HG03280 (cell line): Measurements from ENCODE around the gene ETF1.

Source experiments
- ATAC-seq: cut with Tn5 transposase; IDR thresholded peaks from one replicate; pipeline ENCODE4 v1.9.1; 2021; ENCODE audit warnings: mild to moderate bottlenecking, moderate library complexity; ENCODE audit not compliant: unreplicated experiment

Gene ETF1

DNA sequence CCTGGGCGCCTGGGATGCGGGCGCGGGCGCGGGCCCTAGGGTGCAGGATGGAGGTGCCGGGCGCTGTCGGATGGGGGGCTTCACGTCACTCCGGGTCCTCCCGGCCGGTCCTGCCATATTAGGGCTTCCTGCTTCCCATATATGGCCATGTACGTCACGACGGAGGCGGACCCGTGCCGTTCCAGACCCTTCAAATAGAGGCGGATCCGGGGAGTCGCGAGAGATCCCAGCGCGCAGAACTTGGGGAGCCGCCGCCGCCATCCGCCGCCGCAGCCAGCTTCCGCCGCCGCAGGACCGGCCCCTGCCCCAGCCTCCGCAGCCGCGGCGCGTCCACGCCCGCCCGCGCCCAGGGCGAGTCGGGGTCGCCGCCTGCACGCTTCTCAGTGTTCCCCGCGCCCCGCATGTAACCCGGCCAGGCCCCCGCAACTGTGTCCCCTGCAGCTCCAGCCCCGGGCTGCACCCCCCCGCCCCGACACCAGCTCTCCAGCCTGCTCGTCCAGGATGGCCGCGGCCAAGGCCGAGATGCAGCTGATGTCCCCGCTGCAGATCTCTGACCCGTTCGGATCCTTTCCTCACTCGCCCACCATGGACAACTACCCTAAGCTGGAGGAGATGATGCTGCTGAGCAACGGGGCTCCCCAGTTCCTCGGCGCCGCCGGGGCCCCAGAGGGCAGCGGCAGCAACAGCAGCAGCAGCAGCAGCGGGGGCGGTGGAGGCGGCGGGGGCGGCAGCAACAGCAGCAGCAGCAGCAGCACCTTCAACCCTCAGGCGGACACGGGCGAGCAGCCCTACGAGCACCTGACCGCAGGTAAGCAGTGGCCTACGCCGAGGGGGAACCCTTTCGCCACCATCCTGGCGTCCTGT is 77.5 kb downstream of the ETF1 start, which contains the start of gene EGR1:
TSS of gene EGR1 (plus strand) at position 219 of the 864 bp plus-strand sequence. CDS start at position 502, 283 bp downstream.
- ATAC-seq = peak; percentile 51

DNA sequence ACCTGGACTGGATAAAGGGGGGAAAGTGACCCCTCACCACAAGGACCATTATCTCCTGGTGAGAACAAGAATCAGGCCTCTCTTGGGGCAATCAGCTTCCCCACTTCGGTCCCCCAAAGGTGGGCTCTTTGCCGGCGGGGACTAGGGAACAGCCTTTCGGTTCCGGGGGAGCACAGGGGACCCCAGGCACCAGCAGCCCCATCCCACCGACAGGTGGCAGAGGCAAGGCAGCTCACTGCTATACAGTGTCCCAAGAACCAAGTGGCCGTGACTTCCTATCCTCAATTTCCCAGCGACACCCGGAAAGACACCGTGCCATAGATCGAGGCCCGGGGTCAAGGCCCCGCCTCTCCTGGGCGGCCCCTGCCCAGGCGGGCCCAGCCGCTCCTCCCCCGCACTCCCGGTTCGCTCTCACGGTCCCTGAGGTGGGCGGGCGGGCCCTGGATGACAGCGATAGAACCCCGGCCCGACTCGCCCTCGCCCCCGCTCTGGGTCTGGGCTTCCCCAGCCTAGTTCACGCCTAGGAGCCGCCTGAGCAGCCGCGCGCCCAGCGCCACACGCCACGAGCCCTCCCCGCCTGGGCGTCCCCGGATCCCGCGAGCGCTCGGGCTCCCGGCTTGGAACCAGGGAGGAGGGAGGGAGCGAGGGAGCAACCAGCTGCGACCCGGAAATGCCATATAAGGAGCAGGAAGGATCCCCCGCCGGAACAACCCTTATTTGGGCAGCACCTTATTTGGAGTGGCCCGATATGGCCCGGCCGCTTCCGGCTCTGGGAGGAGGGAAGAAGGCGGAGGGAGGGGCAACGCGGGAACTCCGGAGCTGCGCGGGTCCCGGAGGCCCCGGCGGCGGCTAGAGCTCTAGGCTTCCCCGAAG is 78.4 kb downstream of the ETF1 start:
- peak; percentile 70 for ATAC-seq

GRCh38 chr5:138464008-138464387 is 79.0 kb downstream of the ETF1 start:
- ATAC-seq = peak; percentile 59

- no peak for ATAC-seq
Measured at GRCh38 chr5:138463419-138464007, 79.5 kb downstream of the ETF1 start.

DNA sequence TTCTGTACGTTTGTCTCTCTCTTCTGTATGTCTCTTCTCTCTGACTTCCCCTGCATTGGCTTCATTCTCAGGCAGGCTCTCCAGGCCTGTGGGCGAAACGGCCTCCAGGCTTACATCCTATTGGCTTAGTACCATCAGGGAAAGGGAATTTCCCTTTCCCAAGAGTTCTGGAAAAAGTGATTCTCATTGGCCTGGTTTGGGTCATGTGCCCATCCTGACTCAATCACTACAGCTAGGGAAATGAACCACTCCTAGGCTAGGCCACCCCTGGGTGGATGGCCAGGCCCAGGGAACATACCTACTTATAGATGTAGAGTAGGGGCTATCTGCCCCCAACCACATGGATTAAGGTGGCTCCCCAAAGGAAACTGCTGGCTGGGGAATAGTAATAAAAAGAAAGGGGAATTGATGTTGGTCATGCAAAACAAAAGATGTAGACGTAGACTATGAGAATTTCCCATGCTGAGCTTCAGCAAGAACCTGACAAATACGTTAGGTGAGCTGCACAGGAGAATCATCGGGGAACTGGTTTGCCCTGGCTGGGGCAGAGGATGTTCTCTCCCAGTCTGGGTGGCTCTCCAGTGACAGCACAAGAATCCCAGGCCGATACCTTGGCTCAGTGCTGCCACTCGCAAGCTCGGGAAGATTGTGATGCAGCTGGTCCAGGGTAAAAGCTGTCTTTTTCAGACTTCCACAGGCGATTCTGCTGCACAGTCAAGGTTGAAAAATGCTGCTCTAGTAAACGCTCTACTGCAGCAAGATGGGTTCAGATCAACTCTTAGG is 81.5 kb downstream of the ETF1 start:
- ATAC-seq = no peak

DNA sequence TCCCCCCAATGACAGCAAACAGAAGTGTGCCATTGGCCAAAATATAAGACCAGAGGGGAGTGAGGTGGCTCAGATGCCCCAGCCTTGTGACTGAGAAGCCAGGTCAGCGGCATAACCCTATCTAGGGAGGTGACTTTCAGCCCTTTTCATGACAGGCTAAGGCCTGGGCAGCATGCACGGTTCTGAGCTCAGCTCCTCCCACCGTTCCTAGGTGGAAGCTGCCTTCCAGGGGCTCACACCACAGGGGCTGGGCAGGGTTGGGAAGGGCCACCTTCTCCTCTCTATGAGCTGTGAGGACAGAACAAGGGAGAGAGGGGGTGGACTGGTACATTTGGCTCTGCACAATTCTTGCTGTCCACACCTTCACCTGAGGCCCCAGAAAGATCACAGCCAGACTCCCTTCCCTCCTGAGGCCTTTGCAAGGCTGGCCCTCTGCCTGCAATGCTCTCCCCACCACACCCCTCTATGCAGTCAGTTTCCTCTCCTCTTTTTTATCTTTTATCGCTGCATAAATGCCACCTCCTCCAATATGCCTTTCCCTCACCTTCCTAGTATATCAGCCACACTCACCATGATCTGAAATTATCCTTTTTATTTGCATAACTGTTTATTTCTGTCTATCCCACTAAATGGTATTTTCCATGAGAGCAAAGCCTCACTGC is 82.9 kb downstream of the ETF1 start:
- no peak for ATAC-seq

DNA sequence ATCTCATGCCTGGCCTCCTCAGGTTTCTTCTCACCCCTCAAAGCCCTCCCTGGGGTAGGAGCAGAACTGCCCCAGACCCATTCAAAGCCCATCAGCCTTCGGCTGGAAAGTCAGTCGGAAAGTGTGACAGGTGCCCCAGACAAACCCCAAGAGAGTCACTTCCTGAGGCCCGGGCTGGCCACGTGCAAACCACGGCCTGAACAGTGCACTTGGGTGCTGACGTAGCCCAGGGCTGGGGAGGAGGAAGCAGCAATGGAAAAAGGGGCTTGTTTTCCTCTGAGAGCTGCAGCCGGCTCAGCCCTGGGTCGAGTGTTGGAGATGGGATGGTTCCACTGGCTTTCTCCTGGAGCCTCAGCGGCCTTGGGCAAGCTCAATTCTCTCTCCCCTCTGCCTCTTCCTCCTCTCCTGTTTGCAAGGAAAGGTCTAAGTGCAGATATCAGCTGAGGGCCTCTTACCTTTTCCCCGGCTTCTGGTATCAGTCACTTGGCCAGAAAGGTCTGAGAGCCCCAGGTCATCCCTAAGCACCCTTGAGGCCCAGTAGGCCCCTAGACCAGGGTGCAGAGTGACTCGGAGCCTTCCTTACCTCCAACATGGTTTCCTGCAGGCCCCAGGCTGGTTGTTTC is 83.6 kb downstream of the ETF1 start:
- no peak for ATAC-seq

- ATAC-seq = no peak
Measured at GRCh38 chr5:138458856-138459255, 84.2 kb downstream of the ETF1 start.

DNA sequence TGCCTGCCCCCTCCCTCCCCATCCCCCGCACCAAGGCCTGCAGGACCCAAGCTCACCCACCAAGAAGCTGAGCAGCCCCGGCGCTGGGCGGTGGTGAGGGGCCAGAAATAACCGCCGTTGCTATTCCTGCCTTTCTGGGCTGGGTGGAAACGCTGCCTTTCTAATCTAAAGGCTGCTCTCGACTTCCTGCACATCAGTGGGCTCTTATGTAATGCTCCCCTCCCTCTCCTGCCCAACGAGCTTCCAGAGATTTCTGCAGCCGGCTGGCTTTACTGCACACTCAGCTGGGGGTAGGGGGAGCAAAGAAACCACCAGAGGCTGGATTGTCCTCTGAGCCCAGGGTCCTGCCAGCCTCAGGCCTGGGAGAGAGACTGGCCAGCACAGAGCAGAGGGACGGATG is 84.7 kb downstream of the ETF1 start:
- ATAC-seq = no peak

GRCh38 chr5:138457531-138458275 is 85.3 kb downstream of the ETF1 start:
- no peak for ATAC-seq
